IPS DF 19.7 (cell line): ENCODE measurements around the gene MAPKAP1.

Experiments
- DNase-seq: peaks from one replicate; pipeline ENCODE4 v3.0.0-alpha.2; 2013; ENCODE audit warnings: low read depth, low spot score

Gene MAPKAP1

DNA sequence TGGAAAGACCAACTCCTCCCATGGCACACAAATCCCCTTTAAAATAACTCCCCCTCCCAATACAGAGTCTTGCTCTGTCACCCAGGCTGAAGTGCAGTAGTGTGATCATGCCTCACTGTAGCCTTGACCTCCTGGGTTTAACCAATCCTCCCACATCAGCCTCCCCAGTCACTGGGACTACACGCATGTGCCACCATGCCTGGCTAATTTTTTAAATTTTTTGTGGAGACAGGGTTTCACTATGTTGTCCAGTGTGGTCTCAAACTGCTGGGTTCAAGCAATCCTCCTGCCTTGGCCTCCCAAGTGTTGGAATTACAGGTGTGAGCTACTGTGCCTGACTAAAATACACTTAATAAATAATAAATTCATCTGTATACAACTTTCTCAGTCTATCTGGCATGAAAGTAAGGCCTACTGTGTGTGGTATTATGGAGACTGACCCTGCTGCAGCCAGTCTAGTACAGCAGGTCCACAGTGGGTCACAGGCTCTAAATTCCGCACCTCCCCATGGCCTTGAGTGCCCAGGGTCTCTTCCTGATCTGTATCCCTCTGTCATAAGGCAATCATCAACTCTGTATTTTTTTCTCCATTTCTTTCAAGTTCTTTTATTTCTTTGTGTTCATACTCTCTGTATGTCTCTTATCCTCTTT is 169.4 kb downstream of the MAPKAP1 start:
- DNase-seq, result no peak

DNA sequence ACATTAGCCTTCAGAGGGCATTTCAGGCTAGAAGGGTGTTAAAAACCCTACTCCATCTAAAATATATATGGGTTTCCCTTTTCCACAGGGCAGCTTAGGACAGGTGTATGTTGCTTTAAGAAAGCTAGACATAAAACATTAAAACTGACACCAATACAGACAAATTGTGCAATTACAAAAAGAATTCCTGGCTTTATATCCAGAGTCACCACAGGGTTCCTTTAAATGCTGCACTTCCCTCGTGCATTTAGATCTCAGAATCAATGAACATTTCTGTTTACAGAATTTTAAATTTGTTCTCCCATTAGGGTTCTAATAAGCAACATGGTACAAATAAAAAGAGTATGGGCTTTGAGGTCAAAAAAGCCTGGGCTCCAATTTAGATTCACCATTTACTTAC is 170.2 kb downstream of the MAPKAP1 start:
- DNase-seq, result no peak

DNA sequence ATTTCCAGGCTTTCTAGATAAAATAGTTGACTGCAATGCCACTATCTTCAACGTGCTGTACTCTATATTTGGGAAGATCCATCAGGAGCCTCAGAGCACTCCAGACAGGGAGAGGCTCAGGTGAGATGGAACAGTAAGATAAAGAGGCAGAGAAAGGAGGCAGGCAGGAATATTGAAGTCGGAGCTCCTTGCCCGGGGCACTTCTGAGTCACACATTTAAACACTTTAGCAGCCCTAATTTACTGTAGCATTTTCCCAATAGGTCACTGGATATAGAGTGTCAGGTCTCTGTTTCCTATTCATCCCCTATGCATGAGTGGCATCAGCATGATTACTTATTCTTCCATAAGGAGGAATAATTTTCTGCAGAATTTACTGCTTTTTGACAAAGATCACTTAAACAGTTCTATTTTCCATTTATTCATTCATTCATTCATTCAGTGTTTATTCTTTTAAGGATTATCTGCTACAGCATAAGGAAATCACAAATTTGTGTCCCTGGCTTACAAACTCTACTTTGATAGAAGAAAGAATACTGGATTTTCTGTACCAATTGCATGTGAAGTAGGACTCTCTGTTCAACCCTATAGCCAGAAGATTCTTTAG is 170.7 kb downstream of the MAPKAP1 start:
- no peak for DNase-seq

DNA sequence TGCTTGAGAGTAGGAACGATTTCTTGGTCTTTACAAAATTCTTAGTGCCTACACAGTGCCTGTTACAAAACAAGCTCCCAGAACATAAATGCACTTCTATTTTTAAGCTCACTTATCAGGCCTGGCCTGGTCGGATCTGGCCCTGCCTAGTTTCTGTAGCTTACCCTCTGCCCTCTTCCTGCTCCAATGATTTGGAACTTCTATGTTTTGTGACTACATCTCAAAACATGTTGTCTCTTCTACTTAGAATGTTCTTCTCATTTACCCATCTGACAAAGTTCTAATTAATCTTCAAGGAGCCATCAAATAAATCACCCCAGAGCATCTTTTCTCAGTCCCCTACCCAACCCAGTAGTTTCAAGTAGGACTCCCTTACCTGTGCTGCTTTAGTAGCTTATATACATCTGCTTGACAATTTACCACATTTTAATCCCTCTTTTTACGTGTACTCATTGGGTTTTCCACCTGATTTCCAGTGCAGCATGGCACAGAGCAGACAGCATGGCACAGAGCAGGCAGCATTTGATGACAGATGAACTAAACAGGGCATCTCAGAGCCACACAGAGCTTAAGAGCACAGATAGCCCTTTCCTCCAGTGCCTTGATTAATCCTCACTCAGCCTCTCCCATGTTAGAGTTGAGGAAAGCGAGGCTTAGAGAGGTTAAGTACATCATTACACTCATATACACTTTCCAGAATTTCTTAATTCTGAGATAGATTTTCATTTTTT is 171.9 kb downstream of the MAPKAP1 start:
- no peak for DNase-seq

DNA sequence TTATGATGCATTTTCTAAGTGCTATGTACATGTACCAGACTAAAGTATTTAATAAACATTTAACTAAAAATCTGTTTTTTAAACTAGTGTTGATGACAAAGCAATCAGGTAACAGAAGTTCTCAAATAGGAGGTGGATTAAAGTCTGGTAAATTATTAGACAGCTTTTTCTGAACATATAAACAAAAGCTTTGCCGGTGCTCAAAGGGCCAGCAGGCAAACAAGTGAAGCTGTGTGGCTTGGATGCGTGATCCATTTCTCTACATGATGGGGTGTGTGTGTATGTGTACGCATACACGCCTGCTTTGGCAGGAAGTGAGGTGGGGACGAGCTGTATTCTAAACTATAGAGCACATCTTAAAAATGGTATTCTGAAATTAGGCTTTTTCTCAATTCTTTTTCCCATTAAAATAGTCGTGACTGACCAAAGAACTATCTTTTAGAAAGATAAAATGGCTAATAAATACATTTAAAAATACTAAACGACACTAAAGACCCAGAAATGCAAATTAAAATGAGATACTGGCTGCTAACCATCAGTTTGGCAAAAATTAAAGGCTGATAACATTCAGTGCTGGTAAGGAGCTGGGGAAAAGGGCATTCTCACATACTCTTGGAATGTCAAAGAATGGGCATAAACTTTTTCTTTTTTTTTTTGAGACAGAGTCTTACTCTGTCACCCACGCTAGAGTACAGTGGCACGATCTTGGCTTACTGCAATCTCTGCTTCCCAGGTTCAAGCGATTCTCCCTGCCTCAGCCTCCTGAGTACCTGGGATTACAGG is 174.0 kb downstream of the MAPKAP1 start:
- no peak for DNase-seq

DNA sequence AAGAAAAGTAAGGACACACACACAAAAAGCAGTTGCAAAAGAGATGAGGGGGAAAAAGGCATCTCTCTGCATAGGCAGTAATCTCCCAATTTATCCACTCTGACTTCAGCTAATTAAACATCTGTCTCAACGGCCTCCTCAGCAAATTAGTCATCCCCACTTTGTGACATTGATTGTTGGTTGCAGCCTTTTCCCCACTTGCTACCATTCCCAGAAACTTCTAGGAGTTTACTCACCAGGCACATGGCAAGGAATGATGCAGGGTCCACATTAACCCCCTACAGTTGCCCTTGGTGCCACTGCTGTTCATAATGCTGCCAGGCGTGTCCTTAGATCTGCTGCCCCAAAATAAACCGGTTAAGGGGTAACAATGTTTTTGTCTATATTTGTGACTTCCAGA is 174.6 kb downstream of the MAPKAP1 start:
- no peak for DNase-seq

DNA sequence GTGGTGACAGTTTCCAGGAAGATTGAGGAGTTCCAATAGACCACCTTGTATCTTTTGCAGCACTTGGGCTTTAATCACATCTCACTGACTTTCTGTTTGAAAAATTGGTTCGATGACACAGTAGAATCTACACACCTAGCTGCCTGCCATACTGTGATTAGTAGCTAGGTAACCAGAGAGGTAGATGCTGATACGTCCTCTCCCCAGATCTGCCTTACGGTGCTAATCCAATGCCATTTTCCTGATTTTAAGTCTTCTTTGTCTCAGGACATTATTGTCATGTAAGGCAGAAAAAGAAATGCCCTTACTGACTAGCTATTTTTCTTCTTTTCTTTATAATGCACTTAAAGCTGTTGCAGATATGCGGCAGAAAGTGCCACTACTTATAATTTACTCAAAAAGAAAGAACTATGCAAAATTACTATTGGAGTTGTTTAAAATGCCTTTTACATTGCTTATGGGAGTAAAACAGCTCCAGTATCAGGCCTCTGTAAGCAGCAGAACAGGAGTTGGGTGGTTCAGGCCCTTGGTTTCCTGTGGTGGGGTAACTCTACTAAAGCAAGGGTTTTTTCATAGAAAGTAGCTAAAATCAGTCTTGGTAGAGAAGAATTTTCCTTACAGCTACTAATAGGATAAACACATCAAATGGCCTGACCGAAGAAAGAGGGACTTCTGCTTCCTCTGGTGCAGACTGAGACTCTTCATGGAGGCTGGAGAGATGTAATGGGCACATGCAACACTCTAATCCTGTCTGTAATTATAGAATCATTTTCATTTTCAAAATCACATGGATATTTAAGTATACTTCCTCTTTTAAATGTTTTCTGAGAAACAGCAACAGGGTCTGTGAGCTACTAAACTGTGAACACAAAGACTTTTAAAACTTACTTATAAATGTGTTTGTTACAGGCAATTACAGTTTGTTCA is 177.2 kb downstream of the MAPKAP1 start:
- no peak for DNase-seq

DNA sequence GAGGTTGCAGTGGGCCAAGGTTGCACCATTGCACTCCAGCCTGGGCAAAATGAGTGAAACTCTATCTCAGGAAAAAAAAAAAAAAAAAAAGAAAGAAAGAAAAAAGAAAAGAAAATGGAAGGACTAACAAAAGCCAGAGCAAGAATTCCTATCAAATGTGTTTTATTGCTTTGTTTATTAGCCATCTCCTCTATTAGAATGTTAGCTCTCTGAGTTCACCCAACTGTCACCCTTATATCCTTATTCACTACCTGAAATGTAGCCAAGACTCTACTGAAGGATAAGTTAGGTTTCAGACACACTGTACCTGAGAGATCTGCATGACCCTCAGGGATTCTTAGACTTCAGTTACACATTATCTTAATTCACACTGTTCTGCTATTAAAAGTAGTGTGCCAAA is 177.9 kb downstream of the MAPKAP1 start:
- DNase-seq, result no peak

DNA sequence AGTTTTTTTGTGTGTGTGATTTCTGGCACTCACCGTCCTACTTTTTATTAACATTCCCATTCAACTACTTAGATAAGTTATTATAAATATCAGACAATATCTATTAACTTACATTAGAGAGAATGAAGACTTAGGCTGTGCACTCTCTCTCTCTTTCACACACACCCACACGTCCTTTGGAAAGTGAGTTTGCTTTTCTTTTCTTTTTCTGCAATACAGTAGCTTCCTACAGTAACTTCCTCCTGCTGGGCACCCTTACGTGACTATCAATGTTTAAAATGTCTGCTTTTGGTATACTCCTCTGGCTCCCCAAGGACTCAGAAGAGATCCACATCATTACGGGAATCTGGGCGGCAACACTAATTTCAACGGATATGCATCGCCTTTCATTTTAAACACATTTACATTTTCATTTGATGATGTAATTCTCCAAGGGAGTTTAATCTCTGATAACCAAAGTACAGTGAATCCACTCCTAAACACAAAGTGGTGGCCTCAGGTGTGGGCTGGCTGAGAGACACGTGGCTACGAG is 179.5 kb downstream of the MAPKAP1 start:
- no peak for DNase-seq

DNA sequence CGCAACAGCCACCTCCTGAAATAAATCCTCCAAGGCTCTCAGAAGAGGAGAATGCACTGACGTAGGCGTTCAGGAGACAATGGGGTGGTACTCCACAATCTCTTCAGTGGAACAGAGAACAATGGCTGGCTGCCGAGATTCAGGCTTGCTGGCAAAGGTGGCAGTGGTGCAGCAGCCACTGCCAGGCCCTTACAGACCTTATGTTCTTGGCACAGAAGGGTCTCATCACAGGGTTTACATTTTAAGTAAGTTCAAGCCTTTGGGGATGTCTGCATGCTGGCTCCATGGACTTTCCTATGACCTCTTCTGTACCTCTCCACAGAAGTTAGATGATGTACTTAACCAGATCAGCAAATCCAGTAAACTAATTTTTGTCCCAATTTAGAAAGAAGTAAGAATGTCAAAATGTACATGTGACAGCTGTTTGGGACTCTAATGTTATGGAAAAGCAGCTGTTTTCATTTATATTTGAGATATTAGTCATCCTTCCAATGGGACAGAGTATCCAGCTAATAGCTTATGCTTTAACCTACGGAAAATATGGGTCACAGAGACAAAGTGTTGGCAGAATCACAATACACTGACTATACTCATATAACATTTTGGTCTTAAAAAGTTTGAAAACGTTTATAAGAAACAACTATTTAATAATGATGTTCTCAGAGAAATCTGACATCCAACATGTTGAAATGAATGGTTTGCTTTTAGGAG is 180.9 kb downstream of the MAPKAP1 start:
- DNase-seq, result no peak

DNA sequence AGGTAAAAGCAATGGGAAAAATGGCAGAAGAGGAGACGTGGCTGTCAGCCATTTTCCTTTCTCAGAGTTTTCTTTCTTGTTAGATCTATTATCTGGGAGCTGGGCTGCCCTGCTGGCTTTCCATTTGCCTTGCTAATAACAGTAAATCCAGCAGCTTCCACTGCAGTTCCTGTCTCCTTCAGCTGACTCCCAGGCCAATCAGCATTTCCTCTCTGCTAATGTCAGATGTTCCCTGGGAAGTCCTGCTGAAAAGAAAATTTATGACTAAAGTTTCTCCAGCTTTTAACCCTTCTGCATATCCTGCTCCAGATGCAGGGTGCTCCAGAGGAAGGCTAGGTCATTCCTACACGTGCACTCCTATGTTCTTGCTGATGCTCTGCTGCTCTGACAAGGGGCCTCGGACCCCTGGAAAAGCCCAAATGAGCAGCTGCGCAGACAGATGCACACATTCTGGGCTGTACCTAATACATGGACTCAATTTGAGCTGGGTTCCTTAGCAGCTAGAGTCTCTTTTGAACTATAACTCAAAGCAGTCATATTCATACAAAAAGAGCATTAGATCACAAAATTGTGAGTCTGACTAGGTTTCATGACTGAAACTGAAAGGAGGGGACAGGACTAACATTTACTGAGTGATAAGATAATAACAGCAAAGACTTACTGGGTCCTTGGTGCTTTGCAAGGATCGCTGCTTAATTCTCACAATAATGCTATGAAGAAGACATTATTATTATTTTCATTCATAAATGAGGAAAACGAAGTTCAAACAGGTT is 182.2 kb downstream of the MAPKAP1 start:
- DNase-seq, result peak; percentile 89

DNA sequence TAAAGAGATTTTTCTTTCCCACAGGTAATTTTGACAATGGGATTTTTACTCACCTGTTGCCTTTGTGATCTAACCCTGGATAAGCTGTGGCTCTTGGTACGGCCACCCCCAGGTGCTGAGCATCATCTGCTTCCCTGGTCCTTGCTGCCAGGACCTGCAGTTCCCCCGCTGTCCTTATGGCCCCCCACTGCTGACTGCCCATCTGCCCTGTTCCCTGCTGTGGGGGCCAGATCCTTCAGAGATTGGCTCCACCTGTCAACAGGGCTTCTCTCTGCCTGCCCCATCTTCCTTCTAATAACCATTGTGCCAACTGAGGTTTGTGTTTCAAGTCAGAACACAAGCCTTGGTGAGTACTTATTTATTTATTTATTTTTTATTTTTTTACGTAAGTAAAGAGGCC is 183.3 kb downstream of the MAPKAP1 start:
- no peak for DNase-seq

DNA sequence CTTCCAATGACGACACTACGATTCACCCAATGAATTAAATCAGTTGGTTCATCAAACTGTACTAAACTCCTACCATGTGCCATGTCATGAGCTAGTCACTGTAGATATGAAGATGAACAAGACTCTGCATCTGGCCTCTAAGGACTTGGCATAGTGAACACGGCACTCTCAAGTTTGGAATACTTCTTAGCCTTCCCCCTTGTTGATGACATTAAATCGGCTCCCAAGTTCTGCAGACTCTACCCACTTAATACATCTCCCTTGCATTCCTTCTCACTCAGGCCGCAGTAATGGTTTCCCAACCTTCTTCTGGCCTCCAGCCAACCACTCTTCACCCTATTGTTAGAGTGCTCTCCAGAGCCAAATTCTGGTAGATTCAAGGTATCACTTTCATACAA is 184.7 kb downstream of the MAPKAP1 start:
- no peak for DNase-seq

DNA sequence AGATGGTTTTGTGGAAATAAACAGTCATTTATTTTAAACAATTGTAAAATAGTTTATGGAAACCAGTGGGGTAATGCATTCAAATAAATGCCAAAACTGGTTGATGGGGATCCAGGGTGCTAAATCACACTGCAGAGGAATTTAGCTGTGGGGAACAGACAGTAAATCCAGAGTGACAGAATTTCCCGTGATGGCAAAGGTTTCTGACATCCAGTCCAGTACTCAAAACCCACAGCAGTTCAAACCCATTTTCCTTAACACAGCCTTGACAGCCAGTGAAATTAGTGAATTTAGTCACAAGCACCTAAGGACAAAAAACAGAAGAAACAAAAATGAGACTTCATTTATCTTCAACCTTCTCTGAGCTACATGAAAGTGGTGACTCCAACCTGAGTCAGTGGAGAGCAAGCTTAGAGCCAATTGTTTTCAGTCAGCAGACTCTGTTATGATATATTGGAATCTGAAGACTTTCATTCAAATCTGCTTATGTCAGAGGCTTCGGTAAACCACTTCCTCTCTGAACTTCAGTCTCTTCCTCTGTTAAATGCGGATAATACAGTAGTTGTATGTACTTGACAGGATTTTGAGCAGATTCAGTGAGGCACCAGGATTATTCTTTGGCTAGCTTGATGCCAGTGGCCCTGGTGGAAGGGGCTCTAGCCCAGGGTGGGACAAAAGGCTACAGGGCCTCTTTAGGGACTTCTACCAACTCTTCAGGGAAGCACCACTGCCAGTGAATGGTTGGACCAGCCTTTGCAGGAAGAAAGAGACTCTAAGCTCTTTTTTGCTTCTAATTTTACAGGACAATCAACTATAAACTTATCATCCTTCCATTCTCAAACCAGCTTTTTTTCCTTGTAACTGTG is 185.3 kb downstream of the MAPKAP1 start:
- DNase-seq, result no peak

DNA sequence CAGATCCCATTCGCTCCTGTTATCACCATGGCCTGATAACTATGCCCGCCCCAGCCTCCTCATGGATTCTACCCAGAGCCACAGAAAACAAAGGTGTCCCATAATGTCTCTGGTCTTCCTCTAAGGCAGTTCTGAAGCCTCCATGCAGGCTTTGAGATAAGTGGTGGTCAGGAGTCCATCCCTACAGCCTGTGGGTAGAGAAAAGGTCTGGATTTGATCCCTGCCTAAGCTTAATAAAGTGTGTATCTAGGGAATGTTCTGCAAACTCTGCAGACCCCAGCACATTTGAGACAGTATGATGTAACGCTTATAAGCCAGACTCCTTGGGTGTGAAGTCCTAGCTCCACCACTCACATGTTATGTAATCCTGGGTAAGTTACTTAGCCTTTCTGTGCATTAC is 187.3 kb downstream of the MAPKAP1 start:
- DNase-seq, result no peak

DNA sequence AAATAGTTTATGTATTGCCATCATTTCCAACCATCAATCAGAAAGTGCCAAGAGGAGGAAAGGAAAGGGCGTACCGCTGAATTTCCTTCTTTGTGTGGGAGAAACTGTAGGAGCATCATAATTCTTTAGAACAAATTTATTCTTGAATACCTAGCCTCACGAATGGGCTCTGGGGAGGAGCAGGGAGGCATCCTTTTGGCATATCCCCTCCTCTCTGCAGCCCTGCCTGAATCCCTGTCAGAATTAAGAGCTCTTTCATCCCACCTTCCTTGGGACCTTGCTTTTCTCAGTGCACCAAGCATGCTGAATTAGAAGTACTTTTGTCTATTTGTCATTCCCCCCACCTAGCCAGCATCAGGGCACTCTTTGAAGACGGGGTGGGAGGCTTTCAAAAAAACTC is 189.4 kb downstream of the MAPKAP1 start:
- no peak for DNase-seq

DNA sequence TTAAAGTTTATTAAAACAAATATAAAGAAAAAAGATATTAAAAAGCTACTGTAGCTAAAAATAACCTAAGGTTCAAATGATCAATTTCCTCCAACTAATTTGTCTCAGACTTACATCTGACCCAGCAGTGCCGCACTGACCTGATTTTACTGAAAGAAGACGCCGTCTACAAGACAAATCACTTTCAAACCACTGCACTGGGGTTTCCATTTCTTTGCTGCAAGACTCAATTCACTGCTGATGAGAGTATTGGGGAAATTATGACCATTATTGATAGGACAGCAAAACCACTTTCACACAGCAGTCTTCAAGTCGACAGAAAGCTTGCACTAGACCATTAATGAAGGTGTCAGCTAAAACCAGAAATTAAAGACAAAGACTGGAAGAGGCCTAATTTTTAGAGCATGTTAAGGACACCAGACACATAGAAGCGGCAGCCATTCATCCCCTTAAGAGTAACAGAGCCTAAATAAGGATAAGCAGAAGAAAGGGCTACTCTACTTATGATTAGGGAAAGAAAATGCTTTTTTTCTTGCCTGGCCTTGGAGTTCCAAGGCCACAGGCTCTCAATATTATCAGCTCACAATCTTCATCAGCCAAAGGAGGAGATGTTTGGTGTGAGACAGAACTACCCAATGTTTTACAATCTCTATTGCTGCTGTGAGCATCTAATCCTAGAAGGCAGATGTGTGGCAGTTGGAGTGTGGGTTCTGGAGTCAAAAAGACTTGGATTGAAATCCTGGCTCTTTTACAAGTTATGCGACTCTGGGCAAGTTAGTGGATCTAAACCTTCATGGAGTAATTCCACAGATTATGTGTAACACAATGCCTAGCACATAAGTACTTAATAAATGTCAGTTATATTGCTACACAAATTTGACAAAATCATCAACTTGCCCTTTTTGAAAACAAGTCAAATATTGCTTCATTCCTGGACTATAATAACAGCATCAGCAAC is 190.7 kb downstream of the MAPKAP1 start:
- no peak for DNase-seq
